Thoracic aorta (tissue), 2 donors: ENCODE results near the gene IL1RAP. TPM values are rescaled to one million over a fixed set of nuclear protein-coding genes. Genes with fewer than 3 reads are reported as not detected.
A peak's percentile ranks its signal among the peaks of the same experiment; 100 is the strongest.

Experiments used
- ATAC-seq: fragments of 150-250 bp; one replicate; pipeline ENCODE4 v1.8.0; 2017; ENCODE audit warnings: low read depth; ENCODE audit not compliant: insufficient number of reproducible peaks, low FRiP score
- DNase-seq: peaks from one replicate; pipeline ENCODE4 v3.0.0-alpha.2; 2020; ENCODE audit warnings: low spot score
- H3K27ac ChIP-seq, 2 donors: fragments of 200-600 bp; sonication (generic); 1 replicate in 1 of 2; 2 replicates in 1 of 2; pipeline ENCODE4 v1.5.1; 2016; ENCODE audit warnings: mild to moderate bottlenecking in 2 of 2, moderate library complexity in 2 of 2
- H3K27me3 ChIP-seq: fragments of 200-600 bp; sonication (generic); replicated peaks from 2 replicates; pipeline ENCODE4 v1.6.0; 2016; ENCODE audit warnings: mild to moderate bottlenecking; ENCODE audit not compliant: insufficient read depth
- H3K36me3 ChIP-seq: fragments of 200-600 bp; sonication (generic); one replicate; pipeline ENCODE4 v1.5.1; 2016
- H3K4me1 ChIP-seq, 2 donors: fragments of 200-600 bp; sonication (generic); 1 replicate in 1 of 2; 2 replicates in 1 of 2; pipeline versions ENCODE4 v1.5.1 to v1.6.0; 2016; ENCODE audit warnings: low read depth in 2 of 2, mild to moderate bottlenecking in 1 of 2; ENCODE audit not compliant: control insufficient read depth in 1 of 2
- H3K4me3 ChIP-seq: fragments of 200-600 bp; sonication (generic); 2 replicates; pipeline ENCODE4 v1.5.1; 2016; ENCODE audit warnings: mild to moderate bottlenecking
- H3K9me3 ChIP-seq: fragments of 200-600 bp; sonication (generic); 2 replicates; pipeline ENCODE4 v1.5.1; 2016
- total RNA-seq, 2 donors: library from RNA; depleted of rRNA; stranded (reverse); fragments of >200 nt; gene quantifications; one replicate each; pipeline versions ENCODE4 v1.1.0 to v1.2.3, GENCODE V29; 2016
- TF ChIP-seq, protein P1 (sequence below): fragments of 200-600 bp; sonication (generic); IDR thresholded peaks from one replicate; pipeline ENCODE4 v1.5.1; 2019; ENCODE audit warnings: antibody characterized with exemption

IL1RAP gene
- total RNA-seq, 2 donors from 2014 or later = 19.8 to 32.9 TPM

GRCh38 chr3:190526787-190527762, 13.2 kb downstream of the IL1RAP start:
- no peak for DNase-seq
- Histone ChIP-seq H3K27ac (no peak overlapping the region), H3K36me3 (no peaks in the 10 kb centered on the region), H3K9me3 (no peaks in the 10 kb centered on the region), H3K4me1 (no peaks in the 10 kb centered on the region), H3K27me3 (no peaks in the 10 kb centered on the region), H3K4me3 (no peak overlapping the region)
- TF ChIP-seq, protein P1, sequence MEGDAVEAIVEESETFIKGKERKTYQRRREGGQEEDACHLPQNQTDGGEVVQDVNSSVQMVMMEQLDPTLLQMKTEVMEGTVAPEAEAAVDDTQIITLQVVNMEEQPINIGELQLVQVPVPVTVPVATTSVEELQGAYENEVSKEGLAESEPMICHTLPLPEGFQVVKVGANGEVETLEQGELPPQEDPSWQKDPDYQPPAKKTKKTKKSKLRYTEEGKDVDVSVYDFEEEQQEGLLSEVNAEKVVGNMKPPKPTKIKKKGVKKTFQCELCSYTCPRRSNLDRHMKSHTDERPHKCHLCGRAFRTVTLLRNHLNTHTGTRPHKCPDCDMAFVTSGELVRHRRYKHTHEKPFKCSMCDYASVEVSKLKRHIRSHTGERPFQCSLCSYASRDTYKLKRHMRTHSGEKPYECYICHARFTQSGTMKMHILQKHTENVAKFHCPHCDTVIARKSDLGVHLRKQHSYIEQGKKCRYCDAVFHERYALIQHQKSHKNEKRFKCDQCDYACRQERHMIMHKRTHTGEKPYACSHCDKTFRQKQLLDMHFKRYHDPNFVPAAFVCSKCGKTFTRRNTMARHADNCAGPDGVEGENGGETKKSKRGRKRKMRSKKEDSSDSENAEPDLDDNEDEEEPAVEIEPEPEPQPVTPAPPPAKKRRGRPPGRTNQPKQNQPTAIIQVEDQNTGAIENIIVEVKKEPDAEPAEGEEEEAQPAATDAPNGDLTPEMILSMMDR = no peak
- ATAC-seq = no peak

- DNase-seq = no peak
- Histone ChIP-seq H3K27me3 (no peaks in the 10 kb centered on the region), H3K4me3 (no peak overlapping the region), H3K9me3 (no peaks in the 10 kb centered on the region), H3K4me1 (peaks cover 5 to 7% of the 10 kb centered on the region in 2 donors), H3K27ac (no peak overlapping the region), H3K36me3 (no peaks in the 10 kb centered on the region)
- no peak for ATAC-seq
- TF ChIP-seq, protein P1 = no peak
These were observed 14.8 kb downstream of the IL1RAP start for GRCh38 chr3:190528706-190529105.

DNA sequence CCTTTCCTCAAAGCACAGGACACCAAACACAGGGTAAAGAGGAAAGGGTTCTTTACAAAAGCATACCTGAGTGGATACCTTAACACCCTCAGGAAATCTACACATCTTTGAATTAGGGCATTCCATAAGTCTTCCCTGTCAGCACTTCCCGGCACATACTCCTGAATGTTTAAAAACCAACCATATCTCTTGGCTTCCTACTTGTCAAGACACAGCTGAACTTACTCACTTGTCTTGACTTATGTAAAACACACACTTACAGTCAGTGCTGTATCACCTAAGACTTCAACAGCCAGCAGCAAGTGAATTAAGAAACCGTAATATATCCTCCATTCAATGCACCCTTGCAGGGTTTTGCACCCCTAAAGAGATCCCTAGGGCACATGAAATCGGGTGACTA, 17.5 kb downstream of the IL1RAP start:
- no peak for ATAC-seq

DNA sequence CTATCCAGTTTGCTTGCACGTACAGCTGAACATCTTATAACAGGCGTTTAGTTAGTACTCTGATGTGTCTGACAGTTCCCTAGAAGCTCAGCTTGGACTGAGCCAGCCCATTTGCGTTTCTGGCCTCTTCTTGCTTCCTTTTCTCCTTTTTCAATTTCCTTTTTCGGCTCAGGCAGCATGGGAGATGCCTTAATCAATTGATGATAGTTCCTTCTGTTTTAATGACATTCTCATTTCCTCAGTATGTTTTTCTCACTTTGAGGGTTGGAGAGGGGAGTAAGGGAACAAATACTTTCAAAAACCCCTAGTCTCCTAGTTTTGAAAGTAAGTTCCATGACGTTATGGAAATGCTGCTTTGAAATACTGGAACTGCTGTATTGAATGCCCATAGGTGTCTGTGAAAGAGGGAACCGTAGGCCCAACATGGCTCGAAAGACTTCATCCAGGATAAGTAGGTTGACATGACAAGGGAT, 18.9 kb downstream of the IL1RAP start:
- TF ChIP-seq, protein P1 = no peak
- no peaks in the 10 kb centered on the region for H3K36me3 ChIP-seq
- DNase-seq (no peak), ATAC-seq (no peak)
- no peaks in the 10 kb centered on the region for H3K27me3 ChIP-seq
- no peaks in the 10 kb centered on the region for H3K9me3 ChIP-seq
- H3K4me1 ChIP-seq = peaks cover 7 to 17% of the 10 kb centered on the region in 2 donors
- peak overlapping the region in 1 of 2 donors; percentile 35 for H3K27ac ChIP-seq
- no peak overlapping the region for H3K4me3 ChIP-seq

More for the DNA sequence above, 17.5 kb downstream of the IL1RAP start:
- no peaks in the 10 kb centered on the region for H3K9me3 ChIP-seq
- TF ChIP-seq, protein P1 = no peak
- H3K27me3 ChIP-seq = no peaks in the 10 kb centered on the region
- no peak overlapping the region for H3K27ac ChIP-seq
- no peak overlapping the region for H3K4me3 ChIP-seq
- H3K4me1 ChIP-seq = peaks cover 7 to 17% of the 10 kb centered on the region in 2 donors
- H3K36me3 ChIP-seq = no peaks in the 10 kb centered on the region
- DNase-seq = no peak

- peak overlapping the region in 1 of 2 donors; percentile 35 for H3K27ac ChIP-seq
- ATAC-seq = peak; percentile 50
- H3K4me1 ChIP-seq = peaks cover 7 to 17% of the 10 kb centered on the region in 2 donors
- H3K4me3 ChIP-seq = peak overlapping the region; percentile 31
- H3K9me3 ChIP-seq = no peaks in the 10 kb centered on the region
- no peaks in the 10 kb centered on the region for H3K36me3 ChIP-seq
- TF ChIP-seq, protein P1 = no peak
- peak; percentile 44 for DNase-seq
- no peaks in the 10 kb centered on the region for H3K27me3 ChIP-seq
These were observed 19.8 kb downstream of the IL1RAP start for GRCh38 chr3:190533511-190534281.
